B cell (primary cell): Measurements from ENCODE around the gene ADA.

Source experiments
- EZH2 ChIP-seq: IDR thresholded peaks from 2 replicates; pipeline ENCODE4 v1.6.1; 2012; ENCODE audit warnings: borderline replicate concordance, low read depth, mild to moderate bottlenecking, moderate library complexity, low read length; ENCODE audit not compliant: insufficient read depth, poor library complexity, severe bottlenecking
- TF ChIP-seq, protein P1 (sequence below): fragments of 200-600 bp; IDR thresholded peaks from one replicate; pipeline ENCODE4 v1.8.0; 2022; ENCODE audit warnings: antibody characterized with exemption, mild to moderate bottlenecking

DNA sequence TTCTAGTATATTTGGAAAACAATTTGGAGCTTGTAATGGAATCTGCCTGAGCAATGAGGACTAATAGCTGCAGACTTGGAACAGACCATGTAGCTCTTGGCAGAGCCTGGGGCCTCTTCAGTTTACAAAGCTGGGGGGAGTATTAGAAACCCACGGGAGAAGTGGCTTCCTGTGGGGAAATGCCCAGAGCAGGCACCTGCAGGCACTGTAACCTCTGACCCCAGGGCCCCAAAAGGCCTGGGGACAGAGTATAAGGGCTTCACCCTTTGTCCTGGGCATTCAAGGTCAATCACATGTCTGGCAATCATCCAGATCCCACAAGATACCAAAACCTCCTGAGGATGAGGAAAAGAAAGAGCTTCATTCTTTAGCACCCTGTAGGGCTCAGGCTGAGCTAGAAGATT lies 49.7 kb downstream of the ADA start:
- TF ChIP-seq, protein P1, sequence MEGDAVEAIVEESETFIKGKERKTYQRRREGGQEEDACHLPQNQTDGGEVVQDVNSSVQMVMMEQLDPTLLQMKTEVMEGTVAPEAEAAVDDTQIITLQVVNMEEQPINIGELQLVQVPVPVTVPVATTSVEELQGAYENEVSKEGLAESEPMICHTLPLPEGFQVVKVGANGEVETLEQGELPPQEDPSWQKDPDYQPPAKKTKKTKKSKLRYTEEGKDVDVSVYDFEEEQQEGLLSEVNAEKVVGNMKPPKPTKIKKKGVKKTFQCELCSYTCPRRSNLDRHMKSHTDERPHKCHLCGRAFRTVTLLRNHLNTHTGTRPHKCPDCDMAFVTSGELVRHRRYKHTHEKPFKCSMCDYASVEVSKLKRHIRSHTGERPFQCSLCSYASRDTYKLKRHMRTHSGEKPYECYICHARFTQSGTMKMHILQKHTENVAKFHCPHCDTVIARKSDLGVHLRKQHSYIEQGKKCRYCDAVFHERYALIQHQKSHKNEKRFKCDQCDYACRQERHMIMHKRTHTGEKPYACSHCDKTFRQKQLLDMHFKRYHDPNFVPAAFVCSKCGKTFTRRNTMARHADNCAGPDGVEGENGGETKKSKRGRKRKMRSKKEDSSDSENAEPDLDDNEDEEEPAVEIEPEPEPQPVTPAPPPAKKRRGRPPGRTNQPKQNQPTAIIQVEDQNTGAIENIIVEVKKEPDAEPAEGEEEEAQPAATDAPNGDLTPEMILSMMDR = no peak
- no peak for TF ChIP-seq EZH2
